ENCODE measurements around the gene POLR1A. TPM values are rescaled to one million over a fixed set of nuclear protein-coding genes. Genes with fewer than 3 reads are reported as not detected.

The POLR1A gene
- total and polyA plus RNA-seq, 2 of the 8 experiments (the other 6 are each of a cell fraction or from before 2014, with no cell fraction given), result 8.9 to 58.1 TPM

- TF ChIP-seq CHD7 (IDR thresholded peaks at IDR 0.05; ENCODE audit: insufficient replicate concordance, low read length), result no peak
- no peak for TF ChIP-seq EZH2 (IDR thresholded peaks at IDR 0.05; ENCODE audit: low read depth, low read length, severe bottlenecking)
- no peak for TF ChIP-seq NANOG (IDR thresholded peaks at IDR 0.05; ENCODE audit: insufficient read depth, low read depth, low read length, poor library complexity, severe bottlenecking)
- no peak for TF ChIP-seq GTF2F1 (IDR thresholded peaks at IDR 0.05; ENCODE audit: borderline replicate concordance, low read depth, low read length)
- TF ChIP-seq TEAD4 (IDR thresholded peaks at IDR 0.05; ENCODE audit: low read depth, low read length), result no peak
- no peak for TF ChIP-seq MAFK (IDR thresholded peaks at IDR 0.05; ENCODE audit: low read depth, low read length)
- no peak for TF ChIP-seq SP2 (IDR thresholded peaks at IDR 0.05; ENCODE audit: low read length)
- no peak for TF ChIP-seq CEBPB (IDR thresholded peaks at IDR 0.05; ENCODE audit: low read depth, low read length)
Observed at GRCh38 chr2:86045541-86045940, 60.1 kb downstream of the POLR1A start (continued).

Data from H1 (cell line).